MCF 10A (cell line): ENCODE results near the gene CLP1. TPM values are rescaled to one million over a fixed set of nuclear protein-coding genes. Genes with fewer than 3 reads are reported as not detected.

Source experiments
- BruUV-seq: library from RNA; stranded (reverse); fragments of 400-500 nt; replicated peaks from 2 replicates; lab custom pipeline; 2021; lab: Mats Ljungman, UMichigan
- CTCF ChIA-PET: fragments of 300-600 bp; sonication (Branson Sonifier 250); formaldehyde crosslinking; extraction: SDS; loops from one replicate; lab custom pipeline; 2021; ENCODE audit warnings: antibody characterized with exemption, inconsistent platforms; lab: Yijun Ruan, JAX
- POLR2A ChIA-PET: fragments of 300-600, 350-650 bp; sonication (Branson Sonifier 250); formaldehyde crosslinking; extraction: SDS; loops from one replicate; lab custom pipeline; 2020; ENCODE audit warnings: antibody characterized with exemption, inconsistent platforms; lab: Yijun Ruan, JAX
- DNase-seq: peaks from one replicate; pipeline ENCODE4 v3.0.0-alpha.2; 2018; ENCODE audit not compliant: unreplicated experiment
- H3K27ac Mint-ChIP-seq: one replicate; pipeline ENCODE4 v1.8.0; 2022; ENCODE audit warnings: mild to moderate bottlenecking, low read depth, mixed read lengths; ENCODE audit not compliant: unreplicated experiment
- H3K27me3 Mint-ChIP-seq: one replicate; pipeline ENCODE4 v1.8.0; 2022; ENCODE audit warnings: mixed read lengths; ENCODE audit not compliant: insufficient read depth, unreplicated experiment
- H3K36me3 Mint-ChIP-seq: one replicate; pipeline ENCODE4 v1.8.0; 2022; ENCODE audit warnings: mild to moderate bottlenecking, moderate library complexity, mixed read lengths; ENCODE audit not compliant: insufficient read depth, unreplicated experiment
- H3K4me1 Mint-ChIP-seq: one replicate; pipeline ENCODE4 v1.8.0; 2022; ENCODE audit warnings: mixed read lengths; ENCODE audit not compliant: insufficient read depth, unreplicated experiment
- H3K4me3 Mint-ChIP-seq: one replicate; pipeline ENCODE4 v1.8.0; 2022; ENCODE audit warnings: mild to moderate bottlenecking, moderate library complexity, mixed read lengths; ENCODE audit not compliant: unreplicated experiment
- H3K9me3 Mint-ChIP-seq: one replicate; pipeline ENCODE4 v1.8.0; 2022; ENCODE audit warnings: mixed read lengths; ENCODE audit not compliant: unreplicated experiment
- CTCF ChIP-seq: fragments of 200-600 bp; IDR thresholded peaks from one replicate; pipeline ENCODE4 v1.8.0; 2022; ENCODE audit warnings: antibody characterized with exemption, mild to moderate bottlenecking; ENCODE audit not compliant: unreplicated experiment
- intact Hi-C: fragments of 100-400 bp; cut with micrococcal nuclease; formaldehyde crosslinking; loops from 2 replicates; pipeline ENCODE4 v1.14.1; 2022
- total RNA-seq: library from RNA; stranded (reverse); gene quantifications from 2 replicates; pipeline ENCODE4 v1.2.3, GENCODE V29; 2022

The CLP1 gene
- total RNA-seq, 1 experiment from 2014 or later = 9.2 TPM

- CTCF ChIA-PET = interaction anchor here (0.7 to 1.0 kb wide), 4 partner anchors 21 to 1034 kb away, joined by 3 read pairs; no protein-coding TSS in a partner anchor
Observed at GRCh38 chr11:57620467-57620866, 37.1 kb upstream of the CLP1 start.

DNA sequence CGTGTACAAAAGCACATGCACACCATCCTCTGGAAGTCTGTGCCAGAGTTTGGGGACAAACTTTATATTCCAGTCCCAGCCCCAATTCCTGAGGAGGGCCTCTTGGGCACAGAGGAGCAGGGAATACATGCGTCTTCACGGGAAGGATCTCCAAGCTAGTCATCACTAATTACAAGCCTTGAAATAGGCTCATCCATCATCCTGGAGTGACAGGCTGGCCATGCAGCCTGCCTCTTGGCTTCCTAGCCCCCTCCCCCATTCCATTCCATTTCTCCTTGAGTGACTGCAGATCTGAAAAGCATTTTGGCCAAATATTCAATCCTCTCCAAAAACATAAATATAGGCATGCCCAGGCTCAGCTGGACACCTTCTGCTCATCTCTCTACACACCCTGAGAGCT is 35.3 kb upstream of the CLP1 start:
- BruUV-seq = no TSS peak
- DNase-seq = no peak
- TF ChIP-seq CTCF = no peak
- ChIA-PET POLR2A (no interaction called here), CTCF (interaction anchor here (0.6 to 1.3 kb wide), 5 partner anchors 10 to 954 kb away, joined by 3 to 4 read pairs (median 3); no protein-coding TSS in a partner anchor)
- Mint-ChIP-seq H3K9me3 (no peaks in the 10 kb centered on the region), H3K4me3 (no peak overlapping the region), H3K36me3 (no peaks in the 10 kb centered on the region), H3K4me1 (no peaks in the 10 kb centered on the region), H3K27me3 (no peaks in the 10 kb centered on the region), H3K27ac (peak overlapping the region; percentile 57)
- intact Hi-C loops = no loop called here

More at GRCh38 chr11:57620467-57620866, 37.1 kb upstream of the CLP1 start:
- Mint-ChIP-seq H3K4me3 (no peak overlapping the region), H3K27ac (no peak overlapping the region), H3K27me3 (peaks cover 8% of the 10 kb centered on the region), H3K4me1 (no peaks in the 10 kb centered on the region), H3K9me3 (no peaks in the 10 kb centered on the region), H3K36me3 (no peaks in the 10 kb centered on the region)
- no peak for TF ChIP-seq CTCF
- no TSS peak for BruUV-seq
- no peak for DNase-seq
- POLR2A ChIA-PET = no interaction called here
- intact Hi-C loops = no loop called here

GRCh38 chr11:57624864-57625263 is 32.7 kb upstream of the CLP1 start:
- intact Hi-C loops = no loop called here
- no peak for DNase-seq
- no peaks in the 10 kb centered on the region for H3K27me3 Mint-ChIP-seq
- POLR2A ChIA-PET = no interaction called here
- no peaks in the 10 kb centered on the region for H3K4me1 Mint-ChIP-seq
- no peak for TF ChIP-seq CTCF
- BruUV-seq = no TSS peak
- CTCF ChIA-PET = interaction anchor here (0.7 to 2.2 kb wide), 5 partner anchors 16 to 263 kb away, joined by 3 to 9 read pairs (median 3); no protein-coding TSS in a partner anchor
- H3K36me3 Mint-ChIP-seq = no peaks in the 10 kb centered on the region
- no peak overlapping the region for H3K27ac Mint-ChIP-seq
- no peaks in the 10 kb centered on the region for H3K9me3 Mint-ChIP-seq
- H3K4me3 Mint-ChIP-seq = no peak overlapping the region

DNA sequence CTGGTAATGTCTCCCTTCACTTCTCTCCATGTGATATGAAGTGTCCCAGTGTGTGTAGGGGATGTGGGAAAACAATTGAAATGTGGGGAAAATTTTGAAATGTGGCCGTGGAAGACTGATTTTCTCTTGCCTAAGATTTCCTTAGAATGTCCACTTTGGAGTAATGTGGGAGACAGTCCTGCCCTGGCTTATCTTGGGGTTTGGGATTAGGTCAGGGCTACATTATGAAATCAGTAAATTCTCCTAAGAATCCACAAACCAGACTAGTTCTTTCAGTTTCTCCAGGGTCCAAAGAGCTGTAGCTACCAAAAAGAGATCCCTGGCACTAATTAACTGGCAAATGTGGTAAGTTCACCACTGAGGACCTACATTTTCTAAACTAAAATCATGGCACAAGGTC is 30.7 kb upstream of the CLP1 start:
- POLR2A ChIA-PET = interaction anchor here (0.6 kb wide), 1 partner anchor 9 kb away, joined by 5 read pairs; no protein-coding TSS in a partner anchor
- no peak for TF ChIP-seq CTCF
- Mint-ChIP-seq H3K36me3 (no peaks in the 10 kb centered on the region), H3K9me3 (no peaks in the 10 kb centered on the region), H3K4me1 (no peaks in the 10 kb centered on the region), H3K4me3 (no peak overlapping the region), H3K27me3 (peaks cover 16% of the 10 kb centered on the region), H3K27ac (no peak overlapping the region)
- CTCF ChIA-PET = interaction anchor here (0.9 to 2.0 kb wide), 3 partner anchors 14 to 59 kb away, joined by 3 to 13 read pairs (median 4); partner anchors contain the start of gene UBE2L6
- DNase-seq = no peak
- no TSS peak for BruUV-seq
- intact Hi-C loops = no loop called here
